ENCODE measurements around the gene LONP2.
"Not testable (repeated sequence)": the region's sequence is repeated elsewhere in the genome, so short reads cannot be mapped to it uniquely, and the experiment has no call there.

The LONP2 gene

GRCh38 chr16:48235058-48235555 lies 9.0 kb upstream of the LONP2 start:
- no peak for DNase-seq (ENCODE audit: low read depth in 2 of 2)

GRCh38 chr16:48235556-48236136 lies 8.5 kb upstream of the LONP2 start:
- no peak for DNase-seq (ENCODE audit: low read depth in 2 of 2)

DNA sequence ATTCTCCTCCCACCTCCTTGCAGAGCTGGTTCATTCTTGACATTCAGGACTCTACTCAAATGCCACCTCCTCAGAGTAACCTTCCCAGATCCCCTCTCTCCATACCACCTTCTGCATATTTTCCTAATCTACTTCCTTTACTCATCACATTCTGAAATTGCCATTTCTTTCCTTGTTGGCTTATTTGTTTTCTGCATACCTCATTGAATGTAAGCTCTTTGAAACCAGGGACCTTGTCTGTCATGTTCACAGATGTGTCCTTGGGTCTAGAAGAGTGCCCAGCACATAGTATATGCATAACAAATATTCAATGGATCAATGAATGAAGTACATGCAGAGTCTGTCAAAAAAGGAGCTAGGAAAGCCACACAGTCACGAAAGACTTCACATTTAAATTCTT lies 7.8 kb upstream of the LONP2 start:
- DNase-seq (ENCODE audit: low read depth in 2 of 2): no peak

- not testable (repeated sequence) for DNase-seq (ENCODE audit: low read depth in 2 of 2)
Measured at GRCh38 chr16:48240147-48240546, 4.0 kb upstream of the LONP2 start.

DNA sequence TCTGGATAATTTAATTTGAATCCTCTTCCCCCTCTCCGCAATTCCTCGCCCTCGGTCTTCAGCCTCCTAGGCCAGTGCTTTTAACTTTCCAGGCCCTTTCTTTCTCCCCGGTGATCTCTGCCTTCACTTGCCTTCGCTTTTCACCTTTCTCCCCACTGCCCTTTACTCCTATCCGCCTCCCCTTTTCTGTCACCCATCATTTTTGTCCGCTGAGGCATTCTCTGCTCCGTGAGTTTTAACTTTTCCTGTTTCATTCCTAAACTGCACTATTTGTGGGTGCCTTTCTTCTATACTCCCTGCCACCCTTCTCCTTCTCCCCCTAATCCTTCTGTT lies 729 bp downstream of the LONP2 start:
- no peak for DNase-seq (ENCODE audit: low read depth in 2 of 2)

DNA sequence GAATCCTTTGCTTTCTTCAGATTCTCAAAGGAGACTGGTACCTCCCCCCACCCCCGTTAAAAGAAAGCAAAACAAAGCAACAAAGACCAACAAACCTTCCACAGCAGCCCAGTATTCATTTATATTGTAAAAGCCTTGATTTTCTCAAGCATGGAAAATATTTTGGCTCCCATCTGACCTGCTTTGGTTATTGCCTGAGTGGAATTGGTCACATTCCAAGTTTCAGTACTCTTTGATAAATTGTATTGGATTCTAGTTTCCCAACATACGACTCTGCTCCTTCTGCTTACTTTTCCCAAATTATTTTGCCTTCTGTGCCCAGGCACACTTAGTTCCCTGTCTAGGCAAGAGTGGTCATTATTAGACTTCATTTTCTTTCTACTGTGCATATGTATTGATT lies 2.0 kb downstream of the LONP2 start:
- DNase-seq (ENCODE audit: low read depth in 2 of 2): no peak

GRCh38 chr16:48247311-48247710 lies 3.2 kb downstream of the LONP2 start, which contains the start of gene ABCC11:
Gene ABCC11 (minus strand): TSS chr16:48247539. CDS start chr16:48231921, 15,618 bp downstream.
- DNase-seq (ENCODE audit: low read depth in 2 of 2): no peak

GRCh38 chr16:48250520-48251278 lies 6.6 kb downstream of the LONP2 start:
- DNase-seq (ENCODE audit: low read depth in 2 of 2): no peak

- no peak for DNase-seq (ENCODE audit: low read depth in 2 of 2)
Measured at GRCh38 chr16:48252013-48252412, 7.9 kb downstream of the LONP2 start.

GRCh38 chr16:48256579-48257177 lies 12.6 kb downstream of the LONP2 start:
- DNase-seq (ENCODE audit: low read depth in 2 of 2): no peak

DNA sequence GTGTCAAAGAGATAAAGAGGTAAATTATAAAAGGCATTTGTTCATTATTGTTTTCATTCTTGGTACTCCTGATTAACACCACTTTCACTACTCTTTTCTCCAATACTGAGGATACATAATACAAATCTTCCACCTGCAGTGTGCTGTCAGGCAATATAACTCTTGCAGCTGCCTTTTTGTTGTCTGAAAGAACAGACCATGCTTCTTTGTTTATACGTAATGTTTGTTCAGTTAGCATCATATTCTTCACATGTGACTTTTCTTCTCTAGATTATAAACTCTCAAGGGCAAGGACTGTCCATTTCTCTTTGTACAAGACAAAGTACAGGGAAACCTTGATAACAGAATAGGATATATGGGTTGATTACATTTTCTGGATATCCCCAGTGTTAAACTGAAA lies 17.5 kb downstream of the LONP2 start:
- DNase-seq (ENCODE audit: low read depth in 2 of 2): no peak

DNA sequence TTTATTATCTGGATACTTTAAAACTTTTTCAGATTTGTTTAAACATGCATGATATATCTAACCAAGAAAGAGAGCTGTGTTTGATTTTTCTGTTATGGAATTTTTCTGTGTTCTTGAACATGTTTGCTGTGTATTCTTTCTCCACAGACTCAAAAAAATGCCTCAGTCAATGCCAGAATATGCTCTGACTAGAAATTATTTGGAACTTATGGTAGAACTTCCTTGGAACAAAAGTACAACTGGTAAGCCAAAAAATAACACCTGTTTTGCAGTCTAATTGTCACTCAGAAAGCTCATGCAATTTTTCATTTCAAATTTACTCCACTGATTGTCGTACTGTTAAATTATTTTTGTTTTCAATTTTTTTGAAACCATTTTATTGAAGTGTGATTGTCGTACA lies 18.5 kb downstream of the LONP2 start:
- no peak for DNase-seq (ENCODE audit: low read depth in 2 of 2)

DNA sequence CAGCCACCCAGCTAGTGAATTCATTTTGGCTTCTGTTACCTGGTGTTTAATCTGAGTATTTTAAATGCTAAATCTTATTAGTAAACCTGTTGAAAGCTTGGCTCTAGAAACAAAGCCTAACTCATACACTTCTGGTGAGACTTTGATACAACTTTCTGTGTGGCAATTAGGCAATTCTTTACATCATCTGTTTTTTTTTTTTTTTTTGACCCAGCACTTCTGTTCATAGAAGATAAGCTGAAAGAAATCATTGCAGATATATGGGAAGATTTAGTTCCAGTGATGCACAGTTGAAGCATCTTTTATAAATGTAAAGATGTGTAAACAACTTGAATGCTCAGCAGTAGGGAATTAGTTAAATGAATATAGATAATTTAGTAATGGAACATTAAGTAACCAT lies 24.9 kb downstream of the LONP2 start:
- no peak for DNase-seq (ENCODE audit: low read depth in 2 of 2)

DNA sequence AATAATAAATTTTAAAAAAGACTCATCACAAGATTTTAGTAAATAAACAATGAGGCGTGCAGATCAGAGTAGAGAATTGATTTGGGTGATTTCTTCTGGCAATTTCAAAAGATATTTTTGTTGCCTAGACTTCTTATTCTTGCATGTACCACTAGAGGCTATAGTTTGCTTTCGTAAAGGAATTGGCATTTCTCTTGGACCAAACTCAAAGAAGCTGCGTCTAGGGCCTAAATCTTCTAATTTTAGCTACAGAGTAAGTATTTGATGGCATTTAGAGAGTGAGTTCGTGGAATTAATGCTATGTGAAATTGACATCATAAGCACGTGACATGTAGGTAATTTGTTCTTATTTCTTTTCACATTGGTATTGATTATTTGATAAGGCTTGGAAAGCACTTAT lies 27.6 kb downstream of the LONP2 start:
- DNase-seq (ENCODE audit: low read depth in 2 of 2): no peak

DNA sequence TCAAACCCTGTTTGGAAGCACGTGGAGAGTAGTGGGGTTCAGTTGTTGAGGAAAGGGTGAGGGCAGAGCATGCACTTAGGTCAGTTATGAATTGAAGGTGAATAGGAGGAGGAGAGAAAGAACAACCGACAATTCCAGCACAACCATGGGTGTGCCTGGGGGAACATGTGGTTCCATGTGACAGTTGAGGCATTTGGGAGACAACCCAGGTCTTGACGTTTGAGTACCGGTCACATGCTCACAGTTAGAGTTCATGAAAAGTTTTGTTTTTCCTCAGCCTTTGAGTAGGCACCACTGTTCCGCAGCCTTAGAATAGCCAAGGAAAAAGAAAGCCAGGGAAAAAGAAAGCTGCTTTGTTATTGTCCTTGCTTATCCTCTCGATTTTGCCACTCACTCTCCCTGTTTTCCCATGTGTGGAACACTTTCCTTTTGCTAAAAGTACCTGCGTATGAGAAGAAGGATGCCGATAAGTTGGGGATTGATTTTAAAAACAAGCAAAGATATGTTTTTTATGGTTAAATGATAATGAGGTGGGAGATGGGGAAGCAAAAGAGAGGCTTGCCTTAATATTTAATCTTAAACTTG lies 28.8 kb downstream of the LONP2 start:
- no peak for DNase-seq (ENCODE audit: low read depth in 2 of 2)

DNA sequence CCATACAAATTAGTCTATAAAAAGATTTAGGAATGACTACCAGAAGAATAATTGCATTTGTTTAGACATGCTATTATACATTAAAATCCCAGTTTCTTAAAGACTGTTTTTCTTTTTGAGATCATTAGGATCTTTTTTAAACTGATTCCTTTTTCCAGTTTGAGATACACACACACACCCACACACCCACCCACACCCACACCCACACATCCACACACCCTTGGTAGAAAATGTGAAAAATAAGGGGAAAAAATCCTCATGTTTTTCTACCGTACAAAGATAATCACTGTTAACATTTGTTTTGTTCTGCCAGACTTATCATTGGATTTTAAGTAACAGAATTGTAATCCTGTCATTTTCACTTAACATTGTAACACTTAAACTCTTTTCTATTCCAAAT lies 30.4 kb downstream of the LONP2 start:
- DNase-seq (ENCODE audit: low read depth in 2 of 2): no peak

DNA sequence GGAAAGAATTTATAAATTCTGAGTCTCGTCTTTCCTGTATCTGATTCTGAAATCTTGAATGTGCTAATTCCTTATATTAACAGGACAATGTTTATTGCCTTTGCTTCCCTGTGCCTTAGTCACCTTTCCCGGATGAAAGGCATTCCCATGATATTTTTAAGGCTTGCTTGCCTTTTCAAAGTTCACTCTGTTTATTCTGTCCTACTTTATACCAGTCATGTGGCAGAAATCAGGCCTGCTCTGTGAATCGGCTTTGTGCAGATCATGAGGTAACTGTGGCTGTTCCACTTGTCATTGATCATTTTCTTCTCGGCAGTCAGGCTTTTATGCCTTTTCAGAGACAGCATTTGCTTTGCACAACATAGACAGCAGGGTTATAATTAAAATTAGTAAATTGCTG lies 32.0 kb downstream of the LONP2 start:
- DNase-seq (ENCODE audit: low read depth in 2 of 2): no peak

- no peak for DNase-seq (ENCODE audit: low read depth in 2 of 2)
Measured at GRCh38 chr16:48277158-48277557, 33.1 kb downstream of the LONP2 start.

DNA sequence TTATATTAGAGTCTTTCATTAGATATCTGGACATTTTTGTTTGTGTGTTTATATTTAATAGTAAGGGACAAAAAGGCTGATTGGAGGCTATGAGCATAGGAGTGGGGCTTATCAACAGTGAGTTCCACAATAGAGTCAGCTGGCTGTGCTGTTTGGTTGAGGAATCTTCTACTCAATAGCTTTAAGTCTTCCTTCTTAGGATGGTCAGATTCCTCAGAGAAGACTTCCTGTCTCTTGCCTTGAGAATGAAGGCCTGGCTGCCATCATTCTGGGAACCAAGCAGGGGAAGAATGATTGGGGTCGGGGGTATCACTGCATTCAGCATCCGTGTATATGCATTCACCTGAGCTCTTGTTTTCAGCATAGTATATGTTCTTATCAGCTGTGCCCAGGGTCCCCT lies 35.1 kb downstream of the LONP2 start:
- no peak for DNase-seq (ENCODE audit: low read depth in 2 of 2)

- DNase-seq (ENCODE audit: low read depth in 2 of 2): no peak
Measured at GRCh38 chr16:48280546-48280945, 36.4 kb downstream of the LONP2 start.

GRCh38 chr16:48282636-48283263 lies 38.6 kb downstream of the LONP2 start:
- DNase-seq (ENCODE audit: low read depth in 2 of 2): no peak

DNA sequence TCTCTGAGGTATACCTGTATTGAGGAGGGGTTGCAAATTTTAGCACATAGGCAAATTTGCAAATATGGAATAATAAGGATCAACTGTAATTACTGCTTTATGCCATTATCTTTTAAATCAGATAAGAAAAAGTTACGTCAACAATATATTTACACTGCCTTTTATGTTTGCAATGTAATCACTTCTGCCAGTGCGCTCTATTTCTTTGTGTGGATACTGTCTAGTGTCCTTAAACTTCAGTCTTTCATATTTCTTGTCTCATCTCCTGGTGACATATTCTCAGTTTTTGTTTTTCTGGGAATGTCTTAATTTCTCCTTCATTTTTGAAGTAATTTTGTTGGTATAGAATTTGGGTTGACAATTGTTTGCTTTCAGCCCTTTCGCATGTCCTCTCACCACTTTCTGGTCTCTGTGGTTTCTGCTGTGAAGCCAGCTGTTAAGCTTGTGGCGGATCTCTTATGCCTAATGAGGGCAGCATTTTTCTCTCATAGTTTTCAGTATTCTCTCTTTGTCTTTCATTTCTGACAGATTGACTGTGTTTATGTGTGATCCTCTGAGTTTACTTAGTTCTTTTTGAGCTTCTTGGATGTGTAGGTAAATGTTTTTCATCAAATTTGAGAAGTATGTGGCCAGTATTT lies 40.8 kb downstream of the LONP2 start:
- DNase-seq (ENCODE audit: low read depth in 2 of 2): no peak
